HG03139 (cell line): ENCODE measurements around the gene ERICH3.

Experiments
- ATAC-seq: cut with Tn5 transposase; IDR thresholded peaks from one replicate; pipeline ENCODE4 v1.9.1; 2021; ENCODE audit not compliant: unreplicated experiment

Gene ERICH3

GRCh38 chr1:74523873-74524480 is 149.6 kb downstream of the ERICH3 start:
- no peak for ATAC-seq

DNA sequence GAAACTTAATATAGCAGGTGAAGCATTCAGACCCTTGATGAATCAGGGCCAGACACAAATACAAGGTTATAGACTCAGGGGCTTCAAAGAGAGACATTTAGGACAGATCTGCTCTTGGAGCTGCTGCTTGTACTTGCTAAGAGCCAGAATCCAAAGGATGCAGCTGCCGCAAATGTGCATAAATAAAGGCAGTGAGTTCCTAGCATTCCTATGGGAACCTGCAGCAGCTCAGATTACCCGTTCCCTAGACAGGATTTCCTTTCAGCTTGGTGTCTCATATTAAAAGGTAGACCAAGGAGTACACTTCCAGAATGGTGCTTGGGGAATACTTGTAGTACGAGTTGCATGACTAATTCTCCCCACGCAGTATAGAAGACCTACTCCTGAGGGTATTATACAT is 151.4 kb downstream of the ERICH3 start:
- ATAC-seq, result no peak
